T-cell (primary cell): ENCODE measurements around the gene ENTPD3. TPM values are rescaled to one million over a fixed set of nuclear protein-coding genes. Genes with fewer than 3 reads are reported as not detected.
A peak's percentile ranks its signal among the peaks of the same experiment; 100 is the strongest.

Source experiments
- ATAC-seq, 4 experiments: fragments of 200-7000 bp in 3 of 4; fragments of 150-1000 bp in 1 of 4; cut with Tn5 transposase; replicated peaks in 1 of 4; 1 replicate in 3 of 4; 2 replicates in 1 of 4; pipeline ENCODE4 v1.10.0; 2021; ENCODE audit warnings: moderate library complexity in 3 of 4, mild to moderate bottlenecking in 2 of 4, moderate number of reproducible peaks in 1 of 4
- CTCF ChIA-PET, 2 donors: fragments of 300-600 bp; sonication (Branson Sonifier 250); formaldehyde crosslinking; loops; one replicate each; lab custom pipeline; 2022; ENCODE audit warnings: antibody characterized with exemption in 2 of 2; lab: Charles Lee
- POLR2A ChIA-PET, 2 donors: fragments of 300-600 bp; sonication (Branson Sonifier 250); formaldehyde crosslinking; loops; one replicate each; lab custom pipeline; 2022; ENCODE audit warnings: antibody characterized with exemption in 2 of 2; lab: Charles Lee
- DNase-seq, 35 experiments: peaks; one replicate each; pipeline versions ENCODE4 v3.0.0 to v3.0.0-alpha.2; 2013 to 2023
- H3K27ac ChIP-seq: one replicate; pipeline ENCODE4 v1.5.1; 2013; ENCODE audit warnings: low read length
- H3K27me3 ChIP-seq, 2 experiments: replicated peaks in 1 of 2; 1 replicate in 1 of 2; 2 replicates in 1 of 2; pipeline versions ENCODE4 v1.6.1 to v1.7.0; 2013; ENCODE audit warnings: low read length in 1 of 2, mixed read lengths in 1 of 2; ENCODE audit not compliant: control insufficient read depth in 2 of 2, insufficient read depth in 2 of 2; ENCODE audit errors: extremely low read depth in 1 of 2
- H3K36me3 ChIP-seq, 2 donors: 1 replicate in 1 of 2; 2 replicates in 1 of 2; pipeline versions ENCODE4 v1.6.1 to v1.7.0; 2013; ENCODE audit warnings: low read length in 1 of 2; ENCODE audit not compliant: control insufficient read depth in 2 of 2, insufficient read depth in 1 of 2; ENCODE audit errors: extremely low read depth in 1 of 2
- H3K4me1 ChIP-seq, 2 experiments: 1 replicate in 1 of 2; 2 replicates in 1 of 2; pipeline versions ENCODE4 v1.6.1 to v1.7.0; 2013; ENCODE audit warnings: low read length in 2 of 2, mixed read lengths in 1 of 2; ENCODE audit not compliant: insufficient read depth in 2 of 2, control insufficient read depth in 1 of 2; ENCODE audit errors: extremely low read depth in 1 of 2
- H3K4me3 ChIP-seq, 2 donors: 1 replicate in 1 of 2; 2 replicates in 1 of 2; pipeline versions ENCODE4 v1.5.1 to v1.7.0; 2013; ENCODE audit warnings: mild to moderate bottlenecking in 2 of 2, low read length in 1 of 2, moderate library complexity in 1 of 2; ENCODE audit not compliant: control insufficient read depth in 1 of 2; ENCODE audit errors: extremely low read depth in 1 of 2
- H3K9me3 ChIP-seq: 2 replicates; pipeline ENCODE4 v1.7.0; 2013
- H3K27ac Mint-ChIP-seq, 2 donors: one replicate each; pipeline ENCODE4 v1.8.0; 2020 to 2021; ENCODE audit warnings: mild to moderate bottlenecking in 2 of 2, mixed read lengths in 2 of 2
- H3K27me3 Mint-ChIP-seq, 2 donors: one replicate each; pipeline ENCODE4 v1.8.0; 2021 to 2022; ENCODE audit warnings: mixed read lengths in 2 of 2
- H3K36me3 Mint-ChIP-seq: one replicate; pipeline ENCODE4 v1.8.0; 2021; ENCODE audit warnings: mixed read lengths
- H3K4me1 Mint-ChIP-seq, 3 donors: one replicate each; pipeline ENCODE4 v1.8.0; 2020 to 2022; ENCODE audit warnings: mixed read lengths in 3 of 3, mild to moderate bottlenecking in 1 of 3
- H3K4me3 Mint-ChIP-seq, 3 donors: one replicate each; pipeline ENCODE4 v1.8.0; 2020 to 2022; ENCODE audit warnings: mild to moderate bottlenecking in 3 of 3, mixed read lengths in 3 of 3, moderate library complexity in 3 of 3
- H3K9me3 Mint-ChIP-seq, 3 donors: one replicate each; pipeline ENCODE4 v1.8.0; 2020 to 2022; ENCODE audit warnings: mixed read lengths in 3 of 3
- WGBS: methylation state at CpG from one replicate; pipeline ENCODE4 v1.1.5; 2013; ENCODE audit warnings: missing lambda C conversion rate; ENCODE audit not compliant: insufficient coverage; 5-methylcytosine and 5-hydroxymethylcytosine counted together
- total RNA-seq, 35 experiments: library from RNA in 6 of 35; stranded (reverse) in 6 of 35; fragments of 120-200 nt in 1 of 35; gene quantifications; one replicate each; pipeline versions ENCODE4 v1.2.1 to v1.2.4 and lab custom pipeline; 2013 to 2026

The ENTPD3 gene
- total RNA-seq, 5 donors from 2014 or later (not counting 1 experiment from before 2014, with no cell fraction given): not detected

GRCh38 chr3:40465111-40465407 lies 78.1 kb downstream of the ENTPD3 start:
- Histone ChIP-seq H3K27me3 (no peaks in the 10 kb centered on the region), H3K36me3 (peaks cover 2 to 45% of the 10 kb centered on the region in 2 donors), H3K9me3 (no peaks in the 10 kb centered on the region), H3K4me3 (no peak overlapping the region), H3K27ac (no peak overlapping the region), H3K4me1 (peaks cover 15 to 22% of the 10 kb centered on the region in 2 experiments)
- H3K4me3 Mint-ChIP-seq: no peak overlapping the region
- peaks cover 30 to 39% (median 39%) of the 10 kb centered on the region in 3 donors for H3K4me1 Mint-ChIP-seq
- CTCF ChIA-PET: interaction anchor here in 1 of 2 donors (1.3 kb wide), 1 partner anchor 10 kb away, joined by 3 read pairs; no protein-coding TSS in a partner anchor
- peak overlapping the region; percentile 25 to 53 for H3K27ac Mint-ChIP-seq
- DNase-seq (no peak), ATAC-seq (no peak)
- H3K9me3 Mint-ChIP-seq: no peaks in the 10 kb centered on the region
- WGBS: 96% methylated on average over 4 of the region's 4 CpGs
- peaks cover 44% of the 10 kb centered on the region for H3K36me3 Mint-ChIP-seq
- H3K27me3 Mint-ChIP-seq: no peaks in the 10 kb centered on the region
- POLR2A ChIA-PET: interaction anchor here in 1 of 2 donors (1.4 kb wide), 1 partner anchor 13 kb away, joined by 5 read pairs; no protein-coding TSS in a partner anchor

- no peak overlapping the region for H3K4me3 ChIP-seq
- no peak overlapping the region for H3K4me3 Mint-ChIP-seq
- WGBS: 100% methylated on average over 1 of the region's 2 CpGs
- DNase-seq: no peak
- H3K9me3 ChIP-seq: no peaks in the 10 kb centered on the region
- H3K27me3 ChIP-seq: no peaks in the 10 kb centered on the region
- H3K27me3 Mint-ChIP-seq: no peaks in the 10 kb centered on the region
- H3K27ac Mint-ChIP-seq: peak overlapping the region; percentile 25 to 53
- no peak for ATAC-seq
- H3K36me3 Mint-ChIP-seq: peaks cover 40% of the 10 kb centered on the region
- peak overlapping the region; percentile 18 for H3K27ac ChIP-seq
- peaks cover 30 to 36% (median 36%) of the 10 kb centered on the region in 3 donors for H3K4me1 Mint-ChIP-seq
- H3K9me3 Mint-ChIP-seq: no peaks in the 10 kb centered on the region
- H3K4me1 ChIP-seq: peaks cover 15 to 18% of the 10 kb centered on the region in 2 experiments
- POLR2A ChIA-PET: interaction anchor here in 1 of 2 donors (1.4 kb wide), 1 partner anchor 13 kb away, joined by 5 read pairs; no protein-coding TSS in a partner anchor
- CTCF ChIA-PET: interaction anchor here in 1 of 2 donors (1.3 kb wide), 1 partner anchor 11 kb away, joined by 3 read pairs; no protein-coding TSS in a partner anchor
- H3K36me3 ChIP-seq: peaks cover 0 to 41% of the 10 kb centered on the region in 2 donors
Observed at GRCh38 chr3:40465456-40465855, 78.5 kb downstream of the ENTPD3 start.

- Mint-ChIP-seq H3K27me3 (no peaks in the 10 kb centered on the region), H3K9me3 (no peaks in the 10 kb centered on the region), H3K36me3 (peaks cover 27% of the 10 kb centered on the region), H3K27ac (no peak overlapping the region), H3K4me1 (peaks cover 24 to 29% (median 28%) of the 10 kb centered on the region in 3 donors), H3K4me3 (no peak overlapping the region)
- H3K4me3 ChIP-seq: no peak overlapping the region
- ATAC-seq (no peak), DNase-seq (no peak)
- no peak overlapping the region for H3K27ac ChIP-seq
- H3K4me1 ChIP-seq: peaks cover 15% of the 10 kb centered on the region in 2 experiments
- peaks cover 0 to 16% of the 10 kb centered on the region in 2 donors for H3K36me3 ChIP-seq
- no CpG with 5 or more reads among the region's 4 CpGs for WGBS
- H3K9me3 ChIP-seq: no peaks in the 10 kb centered on the region
- CTCF ChIA-PET: no interaction called here
- H3K27me3 ChIP-seq: no peaks in the 10 kb centered on the region
- POLR2A ChIA-PET: no interaction called here
Observed at GRCh38 chr3:40468018-40468417, 81.0 kb downstream of the ENTPD3 start.

- H3K4me1 ChIP-seq: no peaks in the 10 kb centered on the region
- CTCF ChIA-PET: no interaction called here
- H3K4me3 ChIP-seq: no peak overlapping the region
- ATAC-seq: no peak
- H3K27me3 ChIP-seq: no peaks in the 10 kb centered on the region
- Mint-ChIP-seq H3K36me3 (peaks cover 8% of the 10 kb centered on the region), H3K27ac (no peak overlapping the region), H3K4me1 (peaks cover 0 to 3% (median 1%) of the 10 kb centered on the region in 3 donors), H3K4me3 (no peak overlapping the region), H3K9me3 (no peaks in the 10 kb centered on the region), H3K27me3 (no peaks in the 10 kb centered on the region)
- no peak overlapping the region for H3K27ac ChIP-seq
- H3K36me3 ChIP-seq: peaks cover 0 to 2% of the 10 kb centered on the region in 2 donors
- no peak for DNase-seq
- no peaks in the 10 kb centered on the region for H3K9me3 ChIP-seq
- no CpG with 5 or more reads among the region's 4 CpGs for WGBS
- POLR2A ChIA-PET: interaction anchor here in 1 of 2 donors (0.6 kb wide), 2 partner anchors 16 to 37 kb away, joined by 3 read pairs; no protein-coding TSS in a partner anchor
Observed at GRCh38 chr3:40470701-40471100, 83.7 kb downstream of the ENTPD3 start.

- peaks cover 21 to 28% (median 28%) of the 10 kb centered on the region in 3 donors for H3K4me1 Mint-ChIP-seq
- ChIA-PET POLR2A (interaction anchor here in 1 of 2 donors (0.5 to 1.0 kb wide), 4 partner anchors 11 to 1607 kb away, joined by 3 to 8 read pairs (median 4); partner anchors contain the start of gene ULK4), CTCF (interaction anchor here (0.6 to 0.8 kb wide), 2 partner anchors 24 to 104 kb away, joined by 3 read pairs; no protein-coding TSS in a partner anchor)
- peaks cover 20% of the 10 kb centered on the region for H3K36me3 Mint-ChIP-seq
- ATAC-seq: peak; percentile 83 to 87 (median 86)
- H3K4me3 Mint-ChIP-seq: peak within 1 kb of the TSS; percentile 89 to 92 (median 91)
- peak within 1 kb of the TSS; percentile 79 to 95 for H3K27ac Mint-ChIP-seq
- Histone ChIP-seq H3K4me1 (peaks cover 0 to 20% of the 10 kb centered on the region in 2 experiments), H3K9me3 (no peaks in the 10 kb centered on the region), H3K27ac (peak within 1 kb of the TSS; percentile 80), H3K4me3 (peak within 1 kb of the TSS; percentile 87 to 88), H3K27me3 (no peaks in the 10 kb centered on the region), H3K36me3 (peaks cover 0 to 1% of the 10 kb centered on the region in 2 donors)
- H3K9me3 Mint-ChIP-seq: no peaks in the 10 kb centered on the region
- H3K27me3 Mint-ChIP-seq: no peaks in the 10 kb centered on the region
- peak in 34 of 35 experiments; percentile 8 to 73 (median 40) for DNase-seq
- under 1% methylated on average over 26 of the region's 48 CpGs for WGBS
Observed at GRCh38 chr3:40476478-40477470, 89.8 kb downstream of the ENTPD3 start, which contains the start of gene ZNF619. Gene ZNF619, plus strand, starts transcription at chr3:40477122. Its CDS starts 858 bp downstream, at chr3:40477980.

- H3K36me3 ChIP-seq: peaks cover 0 to 9% of the 10 kb centered on the region in 2 donors
- no peaks in the 10 kb centered on the region for H3K9me3 ChIP-seq
- Mint-ChIP-seq H3K36me3 (peaks cover 27% of the 10 kb centered on the region), H3K27me3 (no peaks in the 10 kb centered on the region), H3K9me3 (no peaks in the 10 kb centered on the region), H3K4me1 (peaks cover 28 to 35% (median 35%) of the 10 kb centered on the region in 3 donors), H3K27ac (peak overlapping the region; percentile 79 to 95), H3K4me3 (peak overlapping the region; percentile 89 to 92 (median 91))
- ATAC-seq (no peak), DNase-seq (no peak)
- no peaks in the 10 kb centered on the region for H3K27me3 ChIP-seq
- POLR2A ChIA-PET: interaction anchor here in 1 of 2 donors (0.6 to 1.0 kb wide), 3 partner anchors 21 to 1606 kb away, joined by 3 to 8 read pairs (median 3); partner anchors contain the start of gene ULK4
- peak overlapping the region; percentile 80 for H3K27ac ChIP-seq
- CTCF ChIA-PET: interaction anchor here in 1 of 2 donors (0.6 kb wide), 1 partner anchor 103 kb away, joined by 3 read pairs; no protein-coding TSS in a partner anchor
- H3K4me1 ChIP-seq: peaks cover 0 to 23% of the 10 kb centered on the region in 2 experiments
- peak overlapping the region in 1 of 2 donors; percentile 88 for H3K4me3 ChIP-seq
- WGBS: 94% methylated on average over 3 of the region's 4 CpGs
Observed at GRCh38 chr3:40477666-40478065, 90.7 kb downstream of the ENTPD3 start.
